Esophagus squamous epithelium (tissue), 4 donors: ENCODE measurements around the gene TIGIT.

Source experiments
- POLR2A ChIP-seq, 4 donors: fragments of 450-650 bp; IDR thresholded peaks; one replicate each; pipeline ENCODE4 v1.6.1; 2017; ENCODE audit warnings: antibody characterized with exemption in 4 of 4, mild to moderate bottlenecking in 4 of 4, moderate library complexity in 3 of 4
- TF ChIP-seq, protein P1 (sequence below), 6 experiments: fragments of 450-650 bp in 4 of 6; fragments of 200-600 bp in 2 of 6; sonication (generic) in 2 of 6; IDR thresholded peaks; one replicate each; pipeline ENCODE4 v1.5.1; 2016 to 2019; ENCODE audit warnings: antibody characterized with exemption in 6 of 6, mild to moderate bottlenecking in 4 of 6, moderate library complexity in 4 of 6

DNA sequence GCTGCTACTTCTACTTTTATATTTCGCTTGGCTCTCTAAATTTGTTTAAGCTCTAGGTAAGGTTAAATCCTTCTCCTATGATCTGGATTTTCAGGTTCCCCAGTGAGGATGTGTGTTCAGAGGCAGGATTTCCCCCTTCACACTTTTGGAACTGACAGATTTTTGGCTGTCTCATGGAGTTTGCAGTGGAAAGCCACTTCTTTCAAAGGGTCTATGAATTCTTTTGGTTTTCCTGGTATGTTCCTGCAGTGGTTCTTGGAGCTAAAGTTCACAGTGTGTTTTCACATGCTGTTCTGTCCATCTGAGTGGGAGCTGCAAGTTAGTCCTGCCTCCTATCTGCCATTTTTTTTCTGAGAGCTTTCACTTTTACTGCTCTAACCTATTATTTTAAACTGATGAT is 21.6 kb upstream of the TIGIT start:
- TF ChIP-seq, protein P1, sequence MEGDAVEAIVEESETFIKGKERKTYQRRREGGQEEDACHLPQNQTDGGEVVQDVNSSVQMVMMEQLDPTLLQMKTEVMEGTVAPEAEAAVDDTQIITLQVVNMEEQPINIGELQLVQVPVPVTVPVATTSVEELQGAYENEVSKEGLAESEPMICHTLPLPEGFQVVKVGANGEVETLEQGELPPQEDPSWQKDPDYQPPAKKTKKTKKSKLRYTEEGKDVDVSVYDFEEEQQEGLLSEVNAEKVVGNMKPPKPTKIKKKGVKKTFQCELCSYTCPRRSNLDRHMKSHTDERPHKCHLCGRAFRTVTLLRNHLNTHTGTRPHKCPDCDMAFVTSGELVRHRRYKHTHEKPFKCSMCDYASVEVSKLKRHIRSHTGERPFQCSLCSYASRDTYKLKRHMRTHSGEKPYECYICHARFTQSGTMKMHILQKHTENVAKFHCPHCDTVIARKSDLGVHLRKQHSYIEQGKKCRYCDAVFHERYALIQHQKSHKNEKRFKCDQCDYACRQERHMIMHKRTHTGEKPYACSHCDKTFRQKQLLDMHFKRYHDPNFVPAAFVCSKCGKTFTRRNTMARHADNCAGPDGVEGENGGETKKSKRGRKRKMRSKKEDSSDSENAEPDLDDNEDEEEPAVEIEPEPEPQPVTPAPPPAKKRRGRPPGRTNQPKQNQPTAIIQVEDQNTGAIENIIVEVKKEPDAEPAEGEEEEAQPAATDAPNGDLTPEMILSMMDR (IDR thresholded peaks at IDR 0.05): no peak
- TF ChIP-seq POLR2A (IDR thresholded peaks at IDR 0.05): no peak
